HT1080 (cell line): Measurements from ENCODE around the gene CDC25C. TPM values are rescaled to one million over a fixed set of nuclear protein-coding genes. Genes with fewer than 3 reads are reported as not detected.
"Not testable (repeated sequence)": the region's sequence is repeated elsewhere in the genome, so short reads cannot be mapped to it uniquely, and the experiment has no call there.

ENCODE experiments used
- DNase-seq: peaks from one replicate; pipeline ENCODE4 v3.0.0-alpha.2; 2015; ENCODE audit warnings: low read depth
- total RNA-seq: library from RNA; depleted of rRNA; stranded (reverse); fragments of >200 nt; shearing (Covaris generic); gene quantifications from 2 replicates; pipeline ENCODE4 v1.2.3, GENCODE V29; 2014

The CDC25C gene
- total RNA-seq, 1 experiment from 2014 or later = 15.5 TPM

DNA sequence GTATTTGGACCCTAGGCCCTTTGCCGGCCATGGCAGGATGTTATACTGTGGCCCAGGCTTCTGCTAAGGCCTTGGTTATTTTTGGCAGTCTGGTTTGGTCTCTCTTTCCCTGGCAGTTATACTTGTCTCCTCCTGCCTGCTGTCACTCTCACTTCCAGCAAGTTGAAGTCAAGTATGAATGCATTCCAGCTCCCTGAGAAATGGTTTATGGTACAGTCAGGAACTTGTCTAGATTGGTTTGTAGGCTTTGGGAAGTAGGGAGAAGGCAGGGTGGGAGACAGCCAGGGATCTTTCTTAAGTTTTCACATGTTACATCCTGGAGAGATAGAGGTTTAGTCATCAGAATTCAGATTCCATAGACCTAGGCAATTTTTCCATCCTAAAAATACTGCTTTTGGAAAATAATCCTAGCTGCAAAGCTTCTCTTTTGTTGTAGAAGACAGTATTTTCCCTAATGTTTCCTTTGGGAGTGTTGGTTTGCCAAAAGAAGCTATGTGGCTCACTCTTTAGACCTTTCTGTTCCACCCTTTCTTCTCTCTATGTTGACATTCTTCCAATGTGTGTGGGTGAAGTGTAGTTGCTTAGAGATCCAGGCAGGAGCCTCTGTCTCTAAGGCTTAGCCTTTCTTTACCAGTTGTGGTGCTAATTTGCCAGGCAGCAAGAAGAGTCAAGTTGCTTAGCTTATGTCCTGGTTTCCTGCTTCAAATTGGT, 18.4 kb upstream of the CDC25C start:
- no peak for DNase-seq

DNA sequence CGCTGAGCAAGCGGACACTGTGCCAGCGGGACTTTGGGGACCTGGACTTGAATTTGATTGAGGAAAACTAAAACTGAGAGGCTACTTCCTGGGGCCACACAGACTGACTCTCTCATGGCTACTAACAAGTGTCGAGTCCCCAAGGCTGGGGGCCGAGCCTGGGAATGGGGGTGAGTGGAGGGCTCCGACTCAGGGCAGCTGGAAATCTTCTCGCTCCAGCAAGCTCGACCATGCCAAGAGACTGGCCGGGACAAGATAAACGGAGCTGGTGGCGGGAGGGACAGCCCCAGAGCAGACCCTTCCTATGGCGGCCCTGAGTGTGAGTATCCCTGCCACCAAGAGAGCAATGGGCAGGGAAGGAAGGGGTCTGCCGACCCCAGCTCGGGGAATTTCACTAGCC, 15.3 kb upstream of the CDC25C start:
- no peak for DNase-seq

DNA sequence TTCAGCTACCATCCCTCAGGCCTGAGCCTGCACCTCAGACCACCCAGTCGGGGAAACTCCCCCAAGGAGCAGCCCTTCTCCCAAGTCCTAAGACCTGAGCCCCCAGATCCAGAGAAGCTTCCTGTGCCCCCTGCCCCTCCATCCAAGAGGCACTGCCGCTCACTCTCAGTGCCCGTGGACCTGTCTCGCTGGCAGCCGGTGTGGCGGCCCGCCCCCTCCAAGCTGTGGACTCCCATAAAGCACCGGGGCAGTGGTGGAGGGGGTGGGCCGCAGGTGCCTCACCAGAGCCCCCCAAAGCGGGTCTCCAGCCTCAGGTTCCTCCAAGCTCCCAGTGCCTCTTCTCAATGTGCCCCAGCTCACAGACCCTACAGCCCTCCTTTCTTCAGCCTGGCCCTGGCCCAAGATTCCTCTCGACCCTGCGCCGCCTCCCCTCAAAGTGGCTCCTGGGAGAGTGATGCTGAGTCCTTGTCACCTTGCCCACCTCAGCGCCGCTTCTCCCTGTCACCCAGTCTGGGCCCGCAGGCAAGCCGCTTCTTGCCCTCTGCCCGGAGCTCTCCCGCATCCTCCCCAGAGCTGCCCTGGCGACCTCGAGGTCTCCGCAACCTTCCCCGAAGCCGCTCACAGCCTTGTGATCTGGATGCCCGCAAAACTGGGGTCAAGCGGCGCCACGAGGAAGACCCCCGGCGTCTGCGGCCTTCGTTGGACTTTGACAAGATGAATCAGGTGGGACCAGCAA, 13.5 kb upstream of the CDC25C start:
- DNase-seq = no peak

- DNase-seq = no peak
Observed at GRCh38 chr5:138340008-138340407, 8.4 kb upstream of the CDC25C start.

GRCh38 chr5:138339464-138339863, 7.9 kb upstream of the CDC25C start:
- DNase-seq = no peak

- DNase-seq = no peak
Observed at GRCh38 chr5:138339091-138339456, 7.5 kb upstream of the CDC25C start.

GRCh38 chr5:138338411-138339090, 6.9 kb upstream of the CDC25C start:
- DNase-seq = no peak

GRCh38 chr5:138337685-138338410, 6.2 kb upstream of the CDC25C start, which contains the start of gene FAM53C:
Gene FAM53C, plus strand, starts transcription at chr5:138338266. Its CDS starts 3,070 bp downstream, at chr5:138341336.
- DNase-seq = peak; percentile 84

GRCh38 chr5:138336952-138337684, 5.5 kb upstream of the CDC25C start:
- DNase-seq = no peak

- DNase-seq = peak; percentile 40
Observed at GRCh38 chr5:138334867-138335447, 3.4 kb upstream of the CDC25C start.

DNA sequence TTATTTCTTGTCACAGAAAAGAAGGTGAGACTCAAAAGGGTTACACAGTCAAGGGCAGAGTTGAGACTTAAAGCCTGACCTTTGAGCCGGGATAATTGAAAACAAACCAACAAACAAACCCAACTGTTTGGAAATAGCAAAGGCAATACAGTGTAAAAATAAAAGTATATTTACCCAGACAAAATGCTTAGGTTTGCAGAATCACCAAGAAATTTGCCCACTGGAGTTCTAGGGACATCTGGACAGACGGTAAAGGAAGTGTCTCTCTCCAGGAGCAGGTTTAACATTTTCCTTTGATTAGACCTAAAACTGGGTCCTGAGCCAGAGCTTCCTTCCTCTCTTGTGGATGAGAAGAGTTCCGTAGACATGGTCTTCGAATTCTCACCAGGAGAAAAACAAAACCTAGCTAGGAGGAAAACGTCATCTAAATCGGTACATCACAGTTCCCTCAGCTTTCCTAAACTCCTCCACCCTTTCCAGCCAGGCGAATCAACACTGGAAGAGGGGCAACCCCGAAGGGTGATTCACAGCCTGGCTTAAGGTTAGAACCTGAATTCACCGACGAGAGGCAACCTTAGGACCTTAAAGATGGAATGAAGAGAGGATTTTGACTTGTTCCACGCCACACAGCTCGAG, 673 bp downstream of the CDC25C start:
- DNase-seq = peak; percentile 26

- not testable (repeated sequence) for DNase-seq
Observed at GRCh38 chr5:138318211-138318610, 13.4 kb downstream of the CDC25C start.

- no peak for DNase-seq
Observed at GRCh38 chr5:138316355-138316754, 15.2 kb downstream of the CDC25C start.

DNA sequence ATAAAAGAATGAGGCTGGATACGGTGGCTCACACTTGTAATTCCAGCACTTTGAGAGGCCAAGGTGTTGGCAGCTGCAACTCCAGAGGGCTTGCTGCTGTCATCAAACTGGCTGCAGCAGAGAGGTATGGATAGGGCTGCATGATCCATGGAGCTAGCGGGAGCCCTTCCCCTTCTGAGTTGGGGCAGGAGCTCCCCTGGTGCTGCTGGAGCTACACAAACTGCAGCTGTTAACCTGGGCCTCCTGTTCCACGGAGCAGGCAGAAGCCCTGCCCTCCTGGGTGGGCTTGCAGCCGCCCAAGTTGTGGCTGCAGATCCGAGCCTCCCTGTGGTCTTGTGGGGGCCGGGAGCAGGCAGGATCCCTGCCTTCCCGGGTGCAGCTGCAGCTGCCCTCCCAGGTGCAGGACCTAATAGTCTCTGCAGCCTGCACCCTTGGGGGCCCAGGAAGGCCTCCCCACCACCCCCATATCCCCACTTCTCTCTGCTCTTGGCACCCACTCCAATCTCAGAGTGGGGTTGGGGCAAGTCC, 15.8 kb downstream of the CDC25C start:
- DNase-seq = no peak

- DNase-seq = no peak
Observed at GRCh38 chr5:138305797-138306196, 25.8 kb downstream of the CDC25C start.

DNA sequence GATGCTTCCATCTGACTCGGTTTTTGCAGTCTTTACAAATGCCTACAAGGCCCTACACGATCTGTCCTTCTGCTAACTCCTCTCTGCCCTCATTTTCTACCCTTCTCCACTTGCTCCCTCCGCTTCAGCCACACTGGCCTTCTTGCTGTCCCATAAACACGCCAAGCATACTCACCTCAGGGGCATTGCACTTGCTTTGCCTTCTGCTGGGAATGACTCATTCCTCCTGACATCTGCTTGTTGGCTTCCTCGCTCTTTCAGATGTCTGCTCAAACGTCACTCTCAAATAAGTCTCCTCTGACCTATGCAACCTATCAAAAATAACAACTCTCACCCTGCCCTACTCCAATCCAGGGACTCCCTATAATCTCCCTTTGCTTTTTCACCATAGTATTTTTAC, 28.2 kb downstream of the CDC25C start:
- peak; percentile 59 for DNase-seq

- no peak for DNase-seq
Observed at GRCh38 chr5:138289296-138289695, 42.3 kb downstream of the CDC25C start.

- no peak for DNase-seq
Observed at GRCh38 chr5:138287246-138287645, 44.4 kb downstream of the CDC25C start.

- peak; percentile 60 for DNase-seq
Observed at GRCh38 chr5:138282920-138283742, 48.5 kb downstream of the CDC25C start.
